Ovary (tissue), 9 donors: ENCODE measurements around the gene ZBED4. TPM values are rescaled to one million over a fixed set of nuclear protein-coding genes. Genes with fewer than 3 reads are reported as not detected.

ENCODE experiments used
- DNase-seq, 5 donors: peaks; one replicate each; pipeline ENCODE4 v3.0.0-alpha.2; 2019 to 2020
- H3K27ac ChIP-seq, 2 donors: fragments of 200-600 bp; one replicate each; pipeline versions ENCODE4 v1.5.1 to v1.8.0; 2019 to 2022
- H3K27me3 ChIP-seq: fragments of 200-600 bp; one replicate; pipeline ENCODE4 v1.8.0; 2022
- H3K36me3 ChIP-seq: fragments of 200-600 bp; sonication (generic); one replicate; pipeline ENCODE4 v1.5.1; 2019
- H3K4me1 ChIP-seq: one replicate; pipeline ENCODE4 v1.8.1; 2013; ENCODE audit warnings: mild to moderate bottlenecking, moderate library complexity; ENCODE audit not compliant: insufficient read depth
- H3K4me3 ChIP-seq: fragments of 200-600 bp; sonication (generic); one replicate; pipeline ENCODE4 v1.5.1; 2017
- H3K9me3 ChIP-seq, 2 donors: fragments of 200-600 bp in 1 of 2; sonication (generic) in 1 of 2; one replicate each; pipeline versions ENCODE4 v1.5.1 to v1.8.1; 2013 to 2019; ENCODE audit warnings: mild to moderate bottlenecking in 1 of 2, moderate library complexity in 1 of 2
- CTCF ChIP-seq, 3 donors: fragments of 450-650 bp in 2 of 3; fragments of 200-600 bp in 1 of 3; IDR thresholded peaks; one replicate each; pipeline versions ENCODE4 v1.5.1 to v1.8.0; 2016 to 2022; ENCODE audit warnings: antibody characterized with exemption in 3 of 3, mild to moderate bottlenecking in 1 of 3
- EP300 ChIP-seq: sonication (generic); formaldehyde crosslinking; IDR thresholded peaks from one replicate; pipeline ENCODE4 v1.6.1; 2017; ENCODE audit warnings: antibody characterized with exemption
- POLR2A ChIP-seq: fragments of 450-650 bp; IDR thresholded peaks from one replicate; pipeline ENCODE4 v1.6.1; 2017; ENCODE audit warnings: antibody characterized with exemption, mild to moderate bottlenecking, moderate library complexity
- WGBS, 3 donors: extraction: QIAGEN DNeasy Blood & Tissue Kit in 1 of 3; methylation state at CpG; one replicate each; pipeline versions ENCODE4 v1.1.5 to v1.1.7; 2013 to 2017; 5-methylcytosine and 5-hydroxymethylcytosine counted together
- intact Hi-C, 4 donors: fragments of 100-400 bp; cut with DNase I; formaldehyde crosslinking; loops; one replicate each; pipeline versions ENCODE4 v1.11.0 to v1.15.1; 2022 to 2023
- polyA plus RNA-seq, 2 donors: library from polyadenylated mRNA; stranded (reverse); fragments of 200-250 nt in 1 of 2; fragments of 350-450 nt in 1 of 2; fragmentation: Illumina TruSeq in 1 of 2; extraction: RNeasy Lipid Tissue Mini Kit (QIAGEN cat#74804) in 1 of 2; gene quantifications; one replicate each; pipeline ENCODE4 v1.2.3, GENCODE V29; 2013 to 2014
- total RNA-seq, 7 donors: library from RNA; depleted of rRNA in 2 of 7; stranded (reverse); fragments of >200 nt in 2 of 7; fragmentation: NEBNext Ultra II Directional in 3 of 7; extraction: Animal tissue kit (Norgen Biotek cat#: 25700) in 3 of 7; gene quantifications; one replicate each; pipeline versions ENCODE4 v1.1.0 to v1.2.4, GENCODE V29; 2016 to 2023
- donor health status: DM: no; HTN: no; CAD: no; lungs with moderate emphysema.
- donor health status: DM: no; HTN: no; CAD: no.
- donor health status: Bipolar disorder and iron deficiency.
- donor health status: DM: yes; HTN: yes; CAD: no.
- donor health status: DM: no; HTN: no; CAD: no.
- donor health status: DM: yes; HTN: yes; CAD: no.

The ZBED4 gene
- total and polyA plus RNA-seq, 9 donors = 3.5 to 9.6 (median 7.8) TPM

- TF ChIP-seq CTCF (IDR thresholded peaks at IDR 0.05) (no peak), EP300 (no peak), POLR2A (no peak)
- H3K4me3 ChIP-seq = no peak overlapping the region
- no peaks in the 10 kb centered on the region for H3K9me3 ChIP-seq
- H3K36me3 ChIP-seq = no peaks in the 10 kb centered on the region
- no peaks in the 10 kb centered on the region for H3K4me1 ChIP-seq
- WGBS, 3 donors = 89 to 91% (median 91%) methylated on average over 21 of the region's 21 CpGs
- H3K27ac ChIP-seq = no peak overlapping the region
- no peak for DNase-seq
- intact Hi-C loops = no loop called here
- no peaks in the 10 kb centered on the region for H3K27me3 ChIP-seq
Measured at GRCh38 chr22:49882519-49883293, 29.1 kb downstream of the ZBED4 start.

- no peaks in the 10 kb centered on the region for H3K27me3 ChIP-seq
- no peak for DNase-seq
- no peaks in the 10 kb centered on the region for H3K36me3 ChIP-seq
- H3K4me3 ChIP-seq = no peak overlapping the region
- 95 to 96% (median 95%) methylated on average over 4 of the region's 4 CpGs for WGBS, 3 donors
- no peaks in the 10 kb centered on the region for H3K9me3 ChIP-seq
- intact Hi-C loops = no loop called here
- no peak overlapping the region for H3K27ac ChIP-seq
- TF ChIP-seq POLR2A (no peak), CTCF (IDR thresholded peaks at IDR 0.05) (no peak), EP300 (no peak)
- H3K4me1 ChIP-seq = no peaks in the 10 kb centered on the region
Measured at GRCh38 chr22:49883294-49883640, 29.6 kb downstream of the ZBED4 start.

GRCh38 chr22:49884075-49884474 is 30.4 kb downstream of the ZBED4 start:
- no peaks in the 10 kb centered on the region for H3K9me3 ChIP-seq
- 96 to 98% (median 97%) methylated on average over 20 of the region's 20 CpGs for WGBS, 3 donors
- no peaks in the 10 kb centered on the region for H3K27me3 ChIP-seq
- intact Hi-C loops = no loop called here
- TF ChIP-seq CTCF (IDR thresholded peaks at IDR 0.05) (no peak), POLR2A (no peak), EP300 (no peak)
- H3K27ac ChIP-seq = no peak overlapping the region
- H3K36me3 ChIP-seq = no peaks in the 10 kb centered on the region
- DNase-seq = no peak
- H3K4me3 ChIP-seq = no peak overlapping the region
- no peaks in the 10 kb centered on the region for H3K4me1 ChIP-seq

GRCh38 chr22:49884503-49885260 is 31.0 kb downstream of the ZBED4 start:
- H3K4me1 ChIP-seq = no peaks in the 10 kb centered on the region
- H3K4me3 ChIP-seq = no peak overlapping the region
- peaks cover 0 to 3% of the 10 kb centered on the region in 2 donors for H3K9me3 ChIP-seq
- no peak for DNase-seq
- TF ChIP-seq EP300 = no peak
- TF ChIP-seq CTCF (IDR thresholded peaks at IDR 0.05) = no peak
- TF ChIP-seq POLR2A = no peak
- 93 to 94% (median 94%) methylated on average over 31 of the region's 31 CpGs for WGBS, 3 donors
- H3K36me3 ChIP-seq = no peaks in the 10 kb centered on the region
- no peak overlapping the region for H3K27ac ChIP-seq
- no peaks in the 10 kb centered on the region for H3K27me3 ChIP-seq
- intact Hi-C loops = no loop called here
